Prostate gland (tissue), 2 donors: ENCODE data around the gene DDX50. TPM values are rescaled to one million over a fixed set of nuclear protein-coding genes. Genes with fewer than 3 reads are reported as not detected.
"Not testable (repeated sequence)": the region's sequence is repeated elsewhere in the genome, so short reads cannot be mapped to it uniquely, and the experiment has no call there.

ENCODE experiments used
- DNase-seq: peaks from one replicate; pipeline ENCODE4 v3.0.0-alpha.2; 2019; ENCODE audit warnings: low spot score
- H3K27ac ChIP-seq, 2 donors: fragments of 200-600 bp; sonication (generic); 2 replicates each; pipeline ENCODE4 v1.5.1; 2017 to 2019
- H3K27me3 ChIP-seq: fragments of 200-600 bp; sonication (generic); replicated peaks from 2 replicates; pipeline ENCODE4 v1.5.1; 2019; ENCODE audit not compliant: insufficient read depth
- H3K36me3 ChIP-seq, 2 donors: fragments of 200-600 bp; sonication (generic); 1 replicate in 1 of 2; 2 replicates in 1 of 2; pipeline versions ENCODE4 v1.5.1 to v1.8.1; 2017 to 2019
- H3K4me1 ChIP-seq: fragments of 200-600 bp; sonication (generic); replicated peaks from 2 replicates; pipeline ENCODE4 v1.5.1; 2019
- H3K4me3 ChIP-seq, 2 donors: fragments of 200-600 bp; sonication (generic); 2 replicates each; pipeline ENCODE4 v1.5.1; 2017 to 2019
- H3K9me3 ChIP-seq: fragments of 200-600 bp; sonication (generic); 2 replicates; pipeline ENCODE4 v1.5.1; 2017
- CTCF ChIP-seq, 4 experiments: fragments of 200-600 bp in 2 of 4; fragments of 450-650 bp in 2 of 4; sonication (generic) in 2 of 4; IDR thresholded peaks; 1 replicate in 3 of 4; 2 replicates in 1 of 4; pipeline ENCODE4 v1.5.1; 2016 to 2019; ENCODE audit warnings: antibody characterized with exemption in 4 of 4, mild to moderate bottlenecking in 2 of 4, moderate library complexity in 2 of 4
- POLR2A ChIP-seq: fragments of 450-650 bp; IDR thresholded peaks from one replicate; pipeline ENCODE4 v1.6.1; 2016; ENCODE audit warnings: antibody characterized with exemption, mild to moderate bottlenecking
- POLR2AphosphoS5 ChIP-seq: sonication (generic); formaldehyde crosslinking; IDR thresholded peaks from one replicate; pipeline ENCODE4 v1.6.1; 2017; ENCODE audit warnings: antibody characterized with exemption
- WGBS: methylation state at CpG from one replicate; pipeline ENCODE4 v1.1.5; 2018; 5-methylcytosine and 5-hydroxymethylcytosine counted together
- intact Hi-C: fragments of 100-400 bp; cut with DNase I; formaldehyde crosslinking; loops from one replicate; pipeline ENCODE4 v1.14.2; 2022
- total RNA-seq, 2 donors: library from RNA; depleted of rRNA; stranded (reverse); fragments of >200 nt; gene quantifications; one replicate each; pipeline ENCODE4 v1.1.0, GENCODE V29; 2016

Gene DDX50
- total RNA-seq, 2 donors from 2014 or later, result 26.1 to 32.5 TPM

GRCh38 chr10:68959695-68960527 lies 58.8 kb downstream of the DDX50 start:
- H3K27ac ChIP-seq, result no peak overlapping the region
- no peak overlapping the region for H3K4me3 ChIP-seq
- peaks cover 0 to 3% of the 10 kb centered on the region in 2 donors for H3K36me3 ChIP-seq
- TF ChIP-seq CTCF (IDR thresholded peaks at IDR 0.05) (no peak), POLR2AphosphoS5 (no peak), POLR2A (no peak)
- WGBS, result 93% methylated on average over 4 of the region's 4 CpGs
- intact Hi-C loops, result no loop called here
- no peak for DNase-seq
- no peaks in the 10 kb centered on the region for H3K9me3 ChIP-seq
- H3K27me3 ChIP-seq, result no peaks in the 10 kb centered on the region
- no peaks in the 10 kb centered on the region for H3K4me1 ChIP-seq

DNA sequence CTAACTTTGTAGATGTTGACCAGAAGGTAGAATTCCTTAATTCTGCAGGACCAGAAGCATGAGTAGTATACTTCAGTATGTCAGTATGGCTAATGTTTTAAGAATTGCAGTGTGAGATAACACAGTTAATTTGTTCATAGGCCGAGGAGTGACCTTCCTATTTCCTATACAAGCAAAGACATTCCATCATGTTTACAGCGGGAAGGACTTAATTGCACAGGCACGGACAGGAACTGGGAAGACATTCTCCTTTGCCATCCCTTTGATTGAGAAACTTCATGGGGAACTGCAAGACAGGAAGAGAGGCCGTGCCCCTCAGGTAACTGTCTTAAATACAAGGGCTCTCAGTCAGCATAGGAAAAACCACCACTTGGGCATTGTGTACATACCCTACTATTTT lies 62.0 kb downstream of the DDX50 start:
- H3K4me3 ChIP-seq, result no peak overlapping the region
- peaks cover 10 to 12% of the 10 kb centered on the region in 2 donors for H3K36me3 ChIP-seq
- TF ChIP-seq CTCF (IDR thresholded peaks at IDR 0.05) (no peak), POLR2AphosphoS5 (no peak), POLR2A (no peak)
- 90% methylated on average over 4 of the region's 4 CpGs for WGBS
- H3K27me3 ChIP-seq, result no peaks in the 10 kb centered on the region
- intact Hi-C loops, result no loop called here
- no peaks in the 10 kb centered on the region for H3K9me3 ChIP-seq
- H3K4me1 ChIP-seq, result no peaks in the 10 kb centered on the region
- H3K27ac ChIP-seq, result no peak overlapping the region
- no peak for DNase-seq

GRCh38 chr10:68973975-68974374 lies 72.9 kb downstream of the DDX50 start:
- no peak overlapping the region for H3K27ac ChIP-seq
- H3K4me3 ChIP-seq, result no peak overlapping the region
- 91% methylated on average over 5 of the region's 5 CpGs for WGBS
- peaks cover 0 to 13% of the 10 kb centered on the region in 2 donors for H3K36me3 ChIP-seq
- H3K4me1 ChIP-seq, result no peaks in the 10 kb centered on the region
- DNase-seq, result no peak
- intact Hi-C loops, result no loop called here
- no peak for TF ChIP-seq POLR2A
- TF ChIP-seq CTCF (IDR thresholded peaks at IDR 0.05), result no peak
- no peak for TF ChIP-seq POLR2AphosphoS5
- no peaks in the 10 kb centered on the region for H3K9me3 ChIP-seq
- H3K27me3 ChIP-seq, result no peaks in the 10 kb centered on the region

DNA sequence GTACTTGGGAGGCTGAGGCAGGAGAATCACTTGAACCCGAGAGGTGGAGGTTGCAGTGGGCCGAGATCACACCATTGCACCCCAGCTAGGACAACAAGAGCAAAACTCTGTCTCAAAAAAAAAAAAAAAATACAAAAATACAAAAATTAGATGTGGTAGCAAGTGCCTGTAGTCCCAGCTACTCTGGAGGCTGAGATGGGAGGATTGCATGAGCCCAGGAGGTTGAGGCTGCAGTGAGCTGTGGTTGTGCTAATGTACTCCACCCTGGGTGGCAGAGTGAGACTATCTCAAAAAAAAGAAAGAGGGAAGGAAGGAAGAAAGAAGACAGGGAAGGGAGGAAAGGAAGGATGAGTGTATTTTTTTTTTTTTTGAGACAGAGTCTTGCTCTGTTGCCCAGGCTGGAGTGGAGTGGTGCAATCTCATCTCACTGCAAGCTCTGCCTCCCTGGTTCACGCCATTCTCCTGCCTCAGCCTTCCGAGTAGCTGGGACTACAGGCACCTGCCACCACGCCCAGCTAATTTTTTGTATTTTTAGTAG lies 74.9 kb downstream of the DDX50 start:
- H3K4me3 ChIP-seq, H3K27ac ChIP-seq, intact Hi-C loops, H3K27me3 ChIP-seq, H3K4me1 ChIP-seq, H3K9me3 ChIP-seq, DNase-seq: not testable (repeated sequence)
- peaks cover 0 to 13% of the 10 kb centered on the region in 2 donors for H3K36me3 ChIP-seq
- WGBS, result 87% methylated on average over 5 of the region's 5 CpGs

DNA sequence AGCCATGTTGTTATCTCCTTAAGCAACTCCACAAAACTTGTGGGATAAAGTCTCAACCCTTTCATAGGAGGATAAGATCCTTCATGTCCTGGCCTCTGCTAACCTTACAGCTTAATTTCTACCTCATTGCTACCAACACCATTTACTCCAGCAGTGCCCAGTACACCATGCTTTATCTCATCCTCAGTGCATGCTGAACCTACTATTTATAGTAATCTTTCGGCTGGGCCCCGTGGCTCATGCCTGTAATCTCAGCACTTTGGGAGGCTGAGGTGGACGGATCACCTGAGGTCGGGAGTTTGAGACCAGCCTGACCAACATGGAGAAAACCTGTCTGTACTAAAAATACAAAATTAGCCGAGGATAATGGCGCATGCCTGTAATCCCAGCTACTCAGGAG lies 78.6 kb downstream of the DDX50 start:
- DNase-seq, H3K9me3 ChIP-seq, H3K4me1 ChIP-seq, H3K36me3 ChIP-seq, H3K4me3 ChIP-seq, intact Hi-C loops, H3K27me3 ChIP-seq, H3K27ac ChIP-seq: not testable (repeated sequence)
- WGBS, result 90% methylated on average over 6 of the region's 6 CpGs

DNA sequence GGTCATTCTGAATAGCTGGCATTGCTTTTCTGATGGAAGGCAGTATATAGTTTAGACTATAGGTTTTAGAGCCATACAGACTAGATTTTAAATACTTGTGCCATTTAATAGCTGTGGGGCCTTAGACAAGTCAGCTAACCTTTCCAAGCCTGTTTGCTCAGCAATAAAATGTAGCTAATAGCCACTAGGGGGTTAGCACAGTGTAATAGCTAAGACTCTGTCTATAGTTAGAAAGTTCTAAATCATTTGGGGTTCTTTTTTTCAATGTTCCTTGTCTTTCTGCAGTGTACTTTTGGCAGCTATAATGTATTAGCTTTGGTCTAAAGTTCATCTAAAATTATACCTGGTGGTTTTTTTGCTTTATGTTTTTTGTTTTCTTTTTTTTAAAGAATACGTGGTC lies 80.0 kb downstream of the DDX50 start:
- WGBS, result 92% methylated on average over 1 of the region's 1 CpG
- intact Hi-C loops, result no loop called here

More for the DNA sequence above, 80.0 kb downstream of the DDX50 start:
- Histone ChIP-seq H3K9me3 (no peaks in the 10 kb centered on the region), H3K36me3 (no peaks in the 10 kb centered on the region), H3K27me3 (no peaks in the 10 kb centered on the region), H3K27ac (no peak overlapping the region), H3K4me1 (no peaks in the 10 kb centered on the region), H3K4me3 (no peak overlapping the region)
- DNase-seq, result no peak
- no peak for TF ChIP-seq CTCF (IDR thresholded peaks at IDR 0.05)
- no peak for TF ChIP-seq POLR2A
- TF ChIP-seq POLR2AphosphoS5, result no peak
